ENCODE measurements around the gene CCDC137.

DNA sequence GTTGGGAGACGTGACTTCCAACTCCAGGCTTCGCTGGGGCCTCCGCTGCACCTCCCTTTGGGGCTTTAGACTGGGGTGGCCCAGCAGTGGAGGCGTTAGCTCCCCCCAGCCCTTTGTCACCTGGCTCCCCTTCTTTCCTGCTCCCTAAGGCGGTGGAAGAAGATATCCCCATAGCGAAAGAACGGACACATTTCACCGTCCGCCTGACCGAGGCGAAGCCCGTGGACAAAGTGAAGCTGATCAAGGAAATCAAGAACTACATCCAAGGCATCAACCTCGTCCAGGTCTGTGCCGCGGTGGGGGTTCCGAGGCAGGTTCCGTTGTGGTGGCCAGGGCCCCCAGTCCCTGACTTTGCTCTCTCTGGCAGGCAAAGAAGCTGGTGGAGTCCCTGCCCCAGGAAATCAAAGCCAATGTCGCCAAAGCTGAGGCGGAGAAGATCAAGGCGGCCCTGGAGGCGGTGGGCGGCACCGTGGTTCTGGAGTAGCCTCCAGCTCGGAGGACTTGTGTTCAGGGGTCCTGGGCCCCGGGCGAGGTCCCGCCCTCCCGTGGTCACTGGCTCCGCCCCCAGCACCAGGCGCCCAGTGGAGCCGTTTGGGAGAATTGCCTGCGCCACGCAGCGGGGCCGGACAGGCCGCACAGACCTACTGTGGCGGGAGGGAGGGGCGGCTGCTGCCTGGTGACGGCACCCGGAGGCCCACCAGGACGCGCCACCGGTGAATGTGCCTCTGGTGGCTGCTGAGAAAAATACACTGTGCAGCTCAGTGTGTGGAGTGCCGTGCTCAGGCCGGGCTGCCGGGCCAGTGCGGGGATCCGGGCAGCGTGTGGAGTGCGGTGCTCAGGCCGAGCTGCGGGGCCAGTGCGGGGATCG is 40.5 kb downstream of the CCDC137 start:
- TF ChIP-seq, protein P1, sequence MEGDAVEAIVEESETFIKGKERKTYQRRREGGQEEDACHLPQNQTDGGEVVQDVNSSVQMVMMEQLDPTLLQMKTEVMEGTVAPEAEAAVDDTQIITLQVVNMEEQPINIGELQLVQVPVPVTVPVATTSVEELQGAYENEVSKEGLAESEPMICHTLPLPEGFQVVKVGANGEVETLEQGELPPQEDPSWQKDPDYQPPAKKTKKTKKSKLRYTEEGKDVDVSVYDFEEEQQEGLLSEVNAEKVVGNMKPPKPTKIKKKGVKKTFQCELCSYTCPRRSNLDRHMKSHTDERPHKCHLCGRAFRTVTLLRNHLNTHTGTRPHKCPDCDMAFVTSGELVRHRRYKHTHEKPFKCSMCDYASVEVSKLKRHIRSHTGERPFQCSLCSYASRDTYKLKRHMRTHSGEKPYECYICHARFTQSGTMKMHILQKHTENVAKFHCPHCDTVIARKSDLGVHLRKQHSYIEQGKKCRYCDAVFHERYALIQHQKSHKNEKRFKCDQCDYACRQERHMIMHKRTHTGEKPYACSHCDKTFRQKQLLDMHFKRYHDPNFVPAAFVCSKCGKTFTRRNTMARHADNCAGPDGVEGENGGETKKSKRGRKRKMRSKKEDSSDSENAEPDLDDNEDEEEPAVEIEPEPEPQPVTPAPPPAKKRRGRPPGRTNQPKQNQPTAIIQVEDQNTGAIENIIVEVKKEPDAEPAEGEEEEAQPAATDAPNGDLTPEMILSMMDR (IDR thresholded peaks at IDR 0.05; ENCODE audit: extremely low read depth in 1 of 2, insufficient read depth in 1 of 2, low read depth in 1 of 2, low read length in 2 of 2) = no peak
- TF ChIP-seq EZH2 (IDR thresholded peaks at IDR 0.05; ENCODE audit: borderline replicate concordance, low read depth, low read length, severe bottlenecking) = no peak
